Right hindlimb (tissue), 1 donor: ENCODE results near the gene MPDU1.
A peak's percentile ranks its signal among the peaks of the same experiment; 100 is the strongest.
"Not testable (repeated sequence)": the region's sequence is repeated elsewhere in the genome, so short reads cannot be mapped to it uniquely, and the experiment has no call there.

Source experiments
- DNase-seq: peaks from one replicate; pipeline ENCODE4 v3.0.0-alpha.2; 2018

Gene MPDU1

GRCh38 chr17:7618608-7619007 is 35.0 kb downstream of the MPDU1 start:
- DNase-seq: no peak

GRCh38 chr17:7620835-7621234 is 37.2 kb downstream of the MPDU1 start:
- no peak for DNase-seq

GRCh38 chr17:7623661-7624060 is 40.0 kb downstream of the MPDU1 start:
- no peak for DNase-seq

GRCh38 chr17:7625749-7626148 is 42.1 kb downstream of the MPDU1 start:
- not testable (repeated sequence) for DNase-seq

GRCh38 chr17:7626307-7626706 is 42.7 kb downstream of the MPDU1 start:
- no peak for DNase-seq

- peak; percentile 36 for DNase-seq
These were observed 43.3 kb downstream of the MPDU1 start for GRCh38 chr17:7626956-7627249.

- DNase-seq: peak; percentile 97
These were observed 43.8 kb downstream of the MPDU1 start, which contains the start of gene SAT2 for GRCh38 chr17:7627250-7628121. Gene SAT2, minus strand, starts transcription at chr17:7627821. Its CDS starts 186 bp downstream, at chr17:7627635.

- no peak for DNase-seq
These were observed 46.4 kb downstream of the MPDU1 start, which contains the start of gene SHBG for GRCh38 chr17:7629939-7630571. Gene SHBG, plus strand, starts transcription at chr17:7630135. Its CDS starts 38 bp downstream, at chr17:7630173.

GRCh38 chr17:7631398-7632380 is 48.0 kb downstream of the MPDU1 start:
- no peak for DNase-seq

GRCh38 chr17:7632492-7632894 is 48.8 kb downstream of the MPDU1 start:
- DNase-seq: no peak

- no peak for DNase-seq
These were observed 49.4 kb downstream of the MPDU1 start for GRCh38 chr17:7633093-7633492.

GRCh38 chr17:7634384-7634783 is 50.7 kb downstream of the MPDU1 start:
- peak; percentile 81 for DNase-seq

- no peak for DNase-seq
These were observed 52.5 kb downstream of the MPDU1 start for GRCh38 chr17:7636163-7636562.
